Cardiac muscle cell (in vitro differentiated cells and primary cell): ENCODE measurements around the gene MYCN. TPM values are rescaled to one million over a fixed set of nuclear protein-coding genes. Genes with fewer than 3 reads are reported as not detected.

Experiments
- DNase-seq, 2 donors: peaks; one replicate each; pipeline versions ENCODE4 v3.0.0 to v3.0.0-alpha.2; 2010 to 2017; ENCODE audit warnings: low read depth in 1 of 2, low spot score in 1 of 2
- H3K27ac ChIP-seq: fragments of 200-600 bp; sonication (generic); 2 replicates; pipeline ENCODE4 v1.5.1; 2016
- H3K27me3 ChIP-seq: fragments of 200-600 bp; sonication (generic); 2 replicates; pipeline ENCODE4 v1.6.0; 2016; ENCODE audit warnings: control low read depth
- H3K36me3 ChIP-seq: fragments of 200-600 bp; sonication (generic); 2 replicates; pipeline ENCODE4 v1.5.1; 2016; ENCODE audit warnings: control low read depth
- H3K4me1 ChIP-seq: fragments of 200-600 bp; sonication (generic); 2 replicates; pipeline ENCODE4 v1.8.1; 2017; ENCODE audit warnings: low read depth, mild to moderate bottlenecking, mixed run types
- H3K4me3 ChIP-seq: fragments of 200-600 bp; sonication (generic); 2 replicates; pipeline ENCODE4 v1.5.1; 2016; ENCODE audit warnings: mild to moderate bottlenecking
- H3K9me3 ChIP-seq: fragments of 200-600 bp; sonication (generic); 2 replicates; pipeline ENCODE4 v1.5.1; 2017; ENCODE audit warnings: low read depth, mild to moderate bottlenecking, control low read depth
- CTCF ChIP-seq: IDR thresholded peaks from 2 replicates; pipeline ENCODE4 v1.5.1; 2012; ENCODE audit warnings: low read depth, mild to moderate bottlenecking, low read length
- polyA plus RNA-seq: library from polyadenylated mRNA; unstranded; fragments of >200 nt; fragmentation: Nextera tagmentation; extraction: Ambion mirVana; gene quantifications from 2 replicates; pipeline ENCODE4 v1.2.1, GENCODE V29; 2016
- total RNA-seq: library from RNA; depleted of rRNA; stranded (reverse); fragments of >200 nt; gene quantifications from 2 replicates; pipeline ENCODE4 v1.2.3, GENCODE V29; 2016

Gene MYCN
- total and polyA plus RNA-seq, 2 experiments from 2014 or later, result 38.5 to 72.5 TPM

GRCh38 chr2:15938803-15939555, 1.4 kb upstream of the MYCN start:
- DNase-seq, result no peak
- Histone ChIP-seq H3K4me1 (no peaks in the 10 kb centered on the region), H3K27me3 (no peaks in the 10 kb centered on the region), H3K36me3 (no peaks in the 10 kb centered on the region), H3K9me3 (no peaks in the 10 kb centered on the region), H3K4me3 (peak overlapping the region; percentile 98), H3K27ac (no peak overlapping the region)
- TF ChIP-seq CTCF, result no peak

GRCh38 chr2:15939556-15939853, 845 bp upstream of the MYCN start:
- Histone ChIP-seq H3K4me3 (peak overlapping the region; percentile 98), H3K27ac (no peak overlapping the region)
- TF ChIP-seq CTCF, result no peak

GRCh38 chr2:15940661-15941480, 521 bp downstream of the MYCN start:
- Histone ChIP-seq H3K27me3 (no peaks in the 10 kb centered on the region), H3K9me3 (no peaks in the 10 kb centered on the region), H3K4me3 (peak overlapping the region; percentile 98), H3K36me3 (peaks cover 4% of the 10 kb centered on the region), H3K4me1 (no peaks in the 10 kb centered on the region), H3K27ac (peak overlapping the region; percentile 25)
- no peak for TF ChIP-seq CTCF
- peak in 1 of 2 donors; percentile 45 for DNase-seq

More at GRCh38 chr2:15939556-15939853, 845 bp upstream of the MYCN start:
- Histone ChIP-seq H3K27me3 (no peaks in the 10 kb centered on the region), H3K36me3 (no peaks in the 10 kb centered on the region), H3K4me1 (no peaks in the 10 kb centered on the region), H3K9me3 (no peaks in the 10 kb centered on the region)
- no peak for DNase-seq

GRCh38 chr2:15941481-15941850, 1.1 kb downstream of the MYCN start:
- DNase-seq, result peak in 1 of 2 donors; percentile 85
- no peaks in the 10 kb centered on the region for H3K4me1 ChIP-seq
- peaks cover 10% of the 10 kb centered on the region for H3K36me3 ChIP-seq
- no peak for TF ChIP-seq CTCF
- peak overlapping the region; percentile 98 for H3K4me3 ChIP-seq
- no peaks in the 10 kb centered on the region for H3K27me3 ChIP-seq
- H3K27ac ChIP-seq, result peak overlapping the region; percentile 30
- no peaks in the 10 kb centered on the region for H3K9me3 ChIP-seq

- Histone ChIP-seq H3K36me3 (peaks cover 15% of the 10 kb centered on the region), H3K27ac (peak overlapping the region; percentile 74), H3K4me3 (peak overlapping the region; percentile 98), H3K9me3 (no peaks in the 10 kb centered on the region), H3K4me1 (no peaks in the 10 kb centered on the region), H3K27me3 (no peaks in the 10 kb centered on the region)
- TF ChIP-seq CTCF, result no peak
- peak in 1 of 2 donors; percentile 55 for DNase-seq
Measured at GRCh38 chr2:15941871-15942710, 1.7 kb downstream of the MYCN start.
